C4-2B (cell line): ENCODE measurements around the gene RNF214.

Source experiments
- ZFX ChIP-seq: fragments of 450-650 bp; IDR thresholded peaks from 2 replicates; pipeline ENCODE4 v1.6.1; 2017
- TF ChIP-seq, protein P1 (sequence below): fragments of 450-650 bp; conservative IDR thresholded peaks from 2 replicates; pipeline ENCODE4 v1.5.1; 2017; ENCODE audit warnings: mild to moderate bottlenecking

DNA sequence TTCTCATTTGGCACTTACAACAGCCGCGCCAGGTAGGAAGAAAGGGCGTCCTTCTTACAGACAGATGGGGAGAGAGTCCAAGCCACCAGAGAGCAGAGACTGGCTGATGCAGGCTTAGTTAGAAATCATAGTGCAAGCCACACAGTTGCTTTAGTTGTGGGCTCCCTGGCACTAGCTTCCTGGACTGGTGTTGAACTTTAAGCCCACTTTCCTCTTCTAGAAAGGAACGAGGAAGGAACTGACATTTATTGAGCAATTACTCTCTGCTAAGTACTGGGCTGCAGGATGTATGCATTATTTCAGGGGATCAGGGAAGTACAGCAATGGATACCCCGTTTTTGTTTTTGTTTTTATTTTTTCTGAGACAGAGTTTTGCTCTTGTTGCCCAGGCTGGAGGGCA lies 80.6 kb downstream of the RNF214 start:
- TF ChIP-seq, protein P1, sequence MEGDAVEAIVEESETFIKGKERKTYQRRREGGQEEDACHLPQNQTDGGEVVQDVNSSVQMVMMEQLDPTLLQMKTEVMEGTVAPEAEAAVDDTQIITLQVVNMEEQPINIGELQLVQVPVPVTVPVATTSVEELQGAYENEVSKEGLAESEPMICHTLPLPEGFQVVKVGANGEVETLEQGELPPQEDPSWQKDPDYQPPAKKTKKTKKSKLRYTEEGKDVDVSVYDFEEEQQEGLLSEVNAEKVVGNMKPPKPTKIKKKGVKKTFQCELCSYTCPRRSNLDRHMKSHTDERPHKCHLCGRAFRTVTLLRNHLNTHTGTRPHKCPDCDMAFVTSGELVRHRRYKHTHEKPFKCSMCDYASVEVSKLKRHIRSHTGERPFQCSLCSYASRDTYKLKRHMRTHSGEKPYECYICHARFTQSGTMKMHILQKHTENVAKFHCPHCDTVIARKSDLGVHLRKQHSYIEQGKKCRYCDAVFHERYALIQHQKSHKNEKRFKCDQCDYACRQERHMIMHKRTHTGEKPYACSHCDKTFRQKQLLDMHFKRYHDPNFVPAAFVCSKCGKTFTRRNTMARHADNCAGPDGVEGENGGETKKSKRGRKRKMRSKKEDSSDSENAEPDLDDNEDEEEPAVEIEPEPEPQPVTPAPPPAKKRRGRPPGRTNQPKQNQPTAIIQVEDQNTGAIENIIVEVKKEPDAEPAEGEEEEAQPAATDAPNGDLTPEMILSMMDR, result no peak
- no peak for TF ChIP-seq ZFX
